Type B pancreatic cell (in vitro differentiated cells): ENCODE results near the gene AGMO. TPM values are rescaled to one million over a fixed set of nuclear protein-coding genes. Genes with fewer than 3 reads are reported as not detected.

Experiments
- DNase-seq: peaks from one replicate; pipeline ENCODE4 v3.0.0; 2021; ENCODE audit warnings: mixed read lengths; ENCODE audit not compliant: unreplicated experiment; ENCODE audit errors: extremely low spot score
- H3K27ac Mint-ChIP-seq: 2 replicates; pipeline ENCODE4 v1.8.0; 2021; ENCODE audit warnings: mild to moderate bottlenecking, mixed read lengths
- H3K27me3 Mint-ChIP-seq: 2 replicates; pipeline ENCODE4 v1.8.0; 2021; ENCODE audit warnings: mixed read lengths
- H3K36me3 Mint-ChIP-seq: 2 replicates; pipeline ENCODE4 v1.8.0; 2021; ENCODE audit warnings: mixed read lengths
- H3K4me1 Mint-ChIP-seq: one replicate; pipeline ENCODE4 v1.8.0; 2021; ENCODE audit warnings: mixed read lengths; ENCODE audit not compliant: unreplicated experiment
- H3K4me3 Mint-ChIP-seq: 2 replicates; pipeline ENCODE4 v1.8.0; 2021; ENCODE audit warnings: mild to moderate bottlenecking, mixed read lengths
- H3K9me3 Mint-ChIP-seq: 2 replicates; pipeline ENCODE4 v1.8.0; 2021; ENCODE audit warnings: mixed read lengths
- CTCF ChIP-seq: fragments of 200-600 bp; sonication (generic); conservative IDR thresholded peaks from 2 replicates; pipeline ENCODE4 v1.5.0; 2021; ENCODE audit warnings: antibody characterized with exemption, mild to moderate bottlenecking
- total RNA-seq: library from RNA; stranded (reverse); gene quantifications from 2 replicates; pipeline ENCODE4 v1.2.1, GENCODE V29; 2021; ENCODE audit warnings: low replicate concordance

AGMO gene
- total RNA-seq, 1 donor from 2014 or later: 0.41 TPM

DNA sequence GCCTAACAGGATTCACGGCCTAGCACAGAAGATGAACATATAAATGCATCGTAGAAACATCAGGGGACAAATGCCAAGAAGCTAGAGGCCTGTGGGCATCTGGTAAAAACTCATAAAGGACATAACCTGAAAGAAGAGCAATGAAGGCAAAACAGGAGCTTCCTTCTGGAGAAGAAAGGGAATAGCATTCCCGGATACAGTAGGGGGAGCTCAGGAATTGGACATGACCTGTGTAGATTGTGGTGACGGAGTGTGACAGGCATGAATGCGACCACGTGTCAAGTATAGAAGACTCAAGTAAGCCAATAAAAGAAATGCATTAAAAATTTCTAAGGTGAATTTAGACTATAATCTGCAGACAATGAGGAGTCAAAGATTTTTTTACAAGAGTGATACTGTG is 270.1 kb downstream of the AGMO start:
- Mint-ChIP-seq H3K27me3 (no peaks in the 10 kb centered on the region), H3K27ac (no peak overlapping the region)

GRCh38 chr7:15288741-15289140 is 273.1 kb downstream of the AGMO start:
- DNase-seq: no peak
- H3K27ac Mint-ChIP-seq: no peak overlapping the region
- no peaks in the 10 kb centered on the region for H3K9me3 Mint-ChIP-seq
- no peaks in the 10 kb centered on the region for H3K27me3 Mint-ChIP-seq
- peaks cover 8% of the 10 kb centered on the region for H3K4me1 Mint-ChIP-seq
- H3K4me3 Mint-ChIP-seq: no peak overlapping the region
- TF ChIP-seq CTCF: no peak
- H3K36me3 Mint-ChIP-seq: no peaks in the 10 kb centered on the region

More for the DNA sequence above, 270.1 kb downstream of the AGMO start:
- no peaks in the 10 kb centered on the region for H3K36me3 Mint-ChIP-seq
- no peak overlapping the region for H3K4me3 Mint-ChIP-seq
- no peak for DNase-seq
- H3K4me1 Mint-ChIP-seq: peaks cover 8% of the 10 kb centered on the region
- no peaks in the 10 kb centered on the region for H3K9me3 Mint-ChIP-seq
- TF ChIP-seq CTCF: no peak

DNA sequence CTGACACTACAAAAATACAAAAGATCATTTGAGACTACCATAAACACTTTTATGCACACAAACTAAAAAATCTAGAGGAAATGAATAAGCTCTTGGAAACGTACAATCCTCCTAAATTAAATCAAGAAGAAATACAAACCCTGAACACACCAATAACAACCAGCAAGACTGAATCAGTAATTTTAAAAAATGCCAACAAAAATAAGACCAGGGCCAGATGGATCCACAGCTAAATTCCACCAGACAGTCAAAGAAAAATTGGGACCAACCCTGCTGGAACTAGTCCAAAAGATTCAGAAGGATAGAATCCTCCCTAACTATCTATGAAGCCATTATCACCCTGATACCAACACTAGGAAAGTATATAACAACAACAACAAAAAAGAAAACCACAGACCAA is 277.4 kb downstream of the AGMO start:
- Mint-ChIP-seq H3K36me3 (no peaks in the 10 kb centered on the region), H3K4me3 (no peak overlapping the region), H3K27me3 (no peaks in the 10 kb centered on the region), H3K27ac (no peak overlapping the region), H3K9me3 (peaks cover 6% of the 10 kb centered on the region), H3K4me1 (no peaks in the 10 kb centered on the region)
- no peak for DNase-seq
- TF ChIP-seq CTCF: no peak

- Mint-ChIP-seq H3K4me3 (no peak overlapping the region), H3K27ac (no peak overlapping the region), H3K4me1 (no peaks in the 10 kb centered on the region), H3K27me3 (no peaks in the 10 kb centered on the region), H3K36me3 (no peaks in the 10 kb centered on the region), H3K9me3 (peaks cover 15% of the 10 kb centered on the region)
- TF ChIP-seq CTCF: no peak
- no peak for DNase-seq
Observed at GRCh38 chr7:15280078-15280733, 281.6 kb downstream of the AGMO start.

GRCh38 chr7:15279640-15280039 is 282.2 kb downstream of the AGMO start:
- no peak for DNase-seq
- Mint-ChIP-seq H3K9me3 (peaks cover 15% of the 10 kb centered on the region), H3K27ac (no peak overlapping the region), H3K4me1 (no peaks in the 10 kb centered on the region), H3K27me3 (no peaks in the 10 kb centered on the region), H3K4me3 (no peak overlapping the region), H3K36me3 (no peaks in the 10 kb centered on the region)
- no peak for TF ChIP-seq CTCF
